HepG2 (cell line): ENCODE measurements around the gene ANXA7. TPM values are rescaled to one million over a fixed set of nuclear protein-coding genes. Genes with fewer than 3 reads are reported as not detected.

Source experiments
- AHR ChIP-seq: IDR thresholded peaks from 2 replicates; pipeline ENCODE4 v1.6.1; 2018; ENCODE audit warnings: missing genetic modification reagents, missing compliant biosample characterization
- ATF5 ChIP-seq: sonication (generic); formaldehyde crosslinking; IDR thresholded peaks from 2 replicates; pipeline ENCODE4 v1.4.0; 2020; ENCODE audit warnings: mild to moderate bottlenecking, low read depth, missing genetic modification reagents
- BORCS8-MEF2B ChIP-seq: sonication (generic); formaldehyde crosslinking; IDR thresholded peaks from 2 replicates; pipeline ENCODE4 v1.8.0; 2022; ENCODE audit warnings: mild to moderate bottlenecking, missing genetic modification reagents
- HOXA3 ChIP-seq: sonication (generic); formaldehyde crosslinking; IDR thresholded peaks from 2 replicates; pipeline ENCODE4 v1.5.0; 2020; ENCODE audit warnings: missing genetic modification reagents
- KDM3A ChIP-seq: IDR thresholded peaks from 2 replicates; pipeline ENCODE4 v1.6.1; 2018; ENCODE audit warnings: low read depth, missing compliant biosample characterization
- MAZ ChIP-seq, 2 experiments: sonication (generic) in 1 of 2; formaldehyde crosslinking in 1 of 2; IDR thresholded peaks; 2 replicates each; pipeline versions ENCODE4 v1.5.0 to v1.6.1; 2012 to 2020; ENCODE audit warnings: low read depth in 2 of 2, mild to moderate bottlenecking in 2 of 2, borderline replicate concordance in 1 of 2, improper control_type of control experiment in 1 of 2, low read length in 1 of 2, missing genetic modification reagents in 1 of 2, moderate library complexity in 1 of 2
- MEIS2 ChIP-seq: sonication (generic); formaldehyde crosslinking; IDR thresholded peaks from 2 replicates; pipeline ENCODE4 v1.9.0; 2021; ENCODE audit warnings: mild to moderate bottlenecking, missing genetic modification reagents
- POGZ ChIP-seq: sonication (generic); formaldehyde crosslinking; IDR thresholded peaks from 2 replicates; pipeline ENCODE4 v1.4.0; 2020; ENCODE audit warnings: mild to moderate bottlenecking, missing genetic modification reagents
- POLR2AphosphoS2 ChIP-seq: IDR thresholded peaks from 2 replicates; pipeline ENCODE4 v1.6.1; 2011; ENCODE audit warnings: low read depth, low read length, improper control_type of control experiment
- THRA ChIP-seq: sonication (generic); formaldehyde crosslinking; IDR thresholded peaks from 2 replicates; pipeline ENCODE4 v1.4.0; 2020; ENCODE audit warnings: missing genetic modification reagents, borderline replicate concordance
- ZBTB21 ChIP-seq: sonication (generic); formaldehyde crosslinking; IDR thresholded peaks from 2 replicates; pipeline ENCODE4 v1.4.0; 2020; ENCODE audit warnings: missing genetic modification reagents
- ZBTB25 ChIP-seq: IDR thresholded peaks from 2 replicates; pipeline ENCODE4 v1.6.1; 2018; ENCODE audit warnings: missing genetic modification reagents
- ZBTB46 ChIP-seq: sonication (generic); formaldehyde crosslinking; IDR thresholded peaks from 2 replicates; pipeline ENCODE4 v1.4.0; 2020; ENCODE audit warnings: mild to moderate bottlenecking, missing genetic modification reagents, borderline replicate concordance
- ZNF343 ChIP-seq: sonication (generic); formaldehyde crosslinking; IDR thresholded peaks from 2 replicates; pipeline ENCODE4 v1.4.0; 2020; ENCODE audit warnings: mild to moderate bottlenecking, missing genetic modification reagents
- ZNF543 ChIP-seq: sonication (generic); formaldehyde crosslinking; IDR thresholded peaks from 2 replicates; pipeline ENCODE4 v1.4.0; 2020; ENCODE audit warnings: mild to moderate bottlenecking, missing genetic modification reagents
- ZNF547 ChIP-seq: sonication (generic); formaldehyde crosslinking; IDR thresholded peaks from 2 replicates; pipeline ENCODE4 v1.5.1; 2020; ENCODE audit warnings: mild to moderate bottlenecking, missing genetic modification reagents
- ZNF674 ChIP-seq: sonication (generic); formaldehyde crosslinking; IDR thresholded peaks from 2 replicates; pipeline ENCODE4 v1.5.0; 2020; ENCODE audit warnings: low read depth, mild to moderate bottlenecking, missing genetic modification reagents
- ZNF777 ChIP-seq: sonication (generic); formaldehyde crosslinking; IDR thresholded peaks from 2 replicates; pipeline ENCODE4 v1.4.0; 2020; ENCODE audit warnings: missing genetic modification reagents
- ZNF782 ChIP-seq: sonication (generic); formaldehyde crosslinking; IDR thresholded peaks from 2 replicates; pipeline ENCODE4 v1.4.0; 2020; ENCODE audit warnings: missing genetic modification reagents, mild to moderate bottlenecking, borderline replicate concordance
- polyA plus RNA-seq, 8 experiments: library from polyadenylated mRNA; depleted of rRNA in 3 of 8; stranded (reverse) in 7 of 8; unstranded in 1 of 8; fragments of >200 nt; fragmentation: Illumina TruSeq in 4 of 8; extraction: Trizol in 4 of 8; gene quantifications; 2 replicates each; pipeline versions ENCODE4 v1.2.1 to v1.2.3, GENCODE V29; 2011 to 2016; ENCODE audit warnings: low read depth in 4 of 8, missing spikeins in 1 of 8, mixed read lengths in 1 of 8; ENCODE audit not compliant: insufficient read depth in 1 of 8
- total RNA-seq, 5 experiments: library from RNA; depleted of rRNA; stranded (reverse); fragments of >200 nt; fragmentation: Illumina TruSeq; extraction: Trizol; gene quantifications; 2 replicates each; pipeline ENCODE4 v1.2.3, GENCODE V29; 2016; ENCODE audit warnings: low read depth in 1 of 5

The ANXA7 gene
- total and polyA plus RNA-seq, 2 of the 13 experiments (the other 11 are each of a cell fraction or from before 2014, with no cell fraction given): 54.8 to 89.0 TPM

- TF ChIP-seq ZNF543 (CRISPR knock-in tag): peak; percentile 74; the same call in 1 of the 2 replicates
- TF ChIP-seq MAZ (IDR thresholded peaks at IDR 0.05; ENCODE audit: borderline replicate concordance, low read depth, low read length): peak; percentile 50
- peak; percentile 95 for TF ChIP-seq MAZ (CRISPR knock-in tag; IDR thresholded peaks at IDR 0.05; ENCODE audit: low read depth)
- peak; percentile 92; the same call in 1 of the 2 replicates for TF ChIP-seq ZNF547 (CRISPR knock-in tag)
- TF ChIP-seq THRA (CRISPR knock-in tag): peak; percentile 84
- peak; percentile 93; the same call in 1 of the 2 replicates for TF ChIP-seq AHR (CRISPR knock-in tag)
- peak; percentile 71; the same call in 1 of the 2 replicates for TF ChIP-seq ZBTB25 (CRISPR knock-in tag)
- no peak; the same call in 1 of the 2 replicates for TF ChIP-seq ZNF782 (CRISPR knock-in tag)
- no peak; the same call in 1 of the 2 replicates for TF ChIP-seq MEIS2 (CRISPR knock-in tag)
- peak; percentile 52; the same call in 1 of the 2 replicates for TF ChIP-seq ZBTB21 (CRISPR knock-in tag)
- peak; percentile 81 for TF ChIP-seq POGZ (CRISPR knock-in tag)
- 0 out of 2 replicates have a peak, but pooled peaks have one; percentile 82 for TF ChIP-seq ZBTB46 (CRISPR knock-in tag)
- peak; percentile 74 for TF ChIP-seq BORCS8-MEF2B (CRISPR knock-in tag)
- no peak for TF ChIP-seq ZNF674 (CRISPR knock-in tag)
- no peak for TF ChIP-seq POLR2AphosphoS2
- TF ChIP-seq HOXA3 (CRISPR knock-in tag): peak; percentile 76
- TF ChIP-seq ZNF343: no peak
- peak; percentile 78; the same call in 1 of the 2 replicates for TF ChIP-seq KDM3A
- peak; percentile 94; the same call in 1 of the 2 replicates for TF ChIP-seq ATF5
- peak; percentile 68 for TF ChIP-seq ZNF777
Observed at GRCh38 chr10:73413528-73414229, at the start of gene ANXA7 (continued).
